Tibial artery (tissue), 4 donors: ENCODE data around the gene NUMB.

Experiments
- DNase-seq, 2 donors: peaks; one replicate each; pipeline ENCODE4 v3.0.0-alpha.2; 2019
- H3K27ac ChIP-seq, 2 donors: fragments of 200-600 bp; sonication (generic) in 1 of 2; 1 replicate in 1 of 2; 2 replicates in 1 of 2; pipeline ENCODE4 v1.5.1; 2018 to 2019; ENCODE audit warnings: mild to moderate bottlenecking in 1 of 2
- H3K27me3 ChIP-seq, 2 donors: fragments of 200-600 bp; sonication (generic) in 1 of 2; one replicate each; pipeline versions ENCODE4 v1.5.1 to v1.6.0; 2016 to 2019
- H3K36me3 ChIP-seq, 3 donors: fragments of 200-600 bp; sonication (generic) in 2 of 3; one replicate each; pipeline ENCODE4 v1.5.1; 2016 to 2019; ENCODE audit warnings: mild to moderate bottlenecking in 2 of 3
- H3K4me1 ChIP-seq, 4 donors: fragments of 200-600 bp; sonication (generic) in 2 of 4; 1 replicate in 3 of 4; 2 replicates in 1 of 4; pipeline ENCODE4 v1.5.1; 2016 to 2019
- H3K4me3 ChIP-seq, 2 donors: fragments of 200-600 bp; sonication (generic) in 1 of 2; 1 replicate in 1 of 2; 2 replicates in 1 of 2; pipeline ENCODE4 v1.5.1; 2018 to 2019; ENCODE audit warnings: mild to moderate bottlenecking in 2 of 2
- H3K9me3 ChIP-seq, 3 donors: fragments of 200-600 bp; sonication (generic) in 1 of 3; one replicate each; pipeline ENCODE4 v1.5.1; 2016 to 2019
- intact Hi-C: fragments of 100-400 bp; cut with DNase I; formaldehyde crosslinking; loops from one replicate; pipeline ENCODE4 v1.15.0; 2023; ENCODE audit warnings: low total_unique reads
- TF ChIP-seq, protein P1 (sequence below), 2 experiments: fragments of 200-600 bp in 1 of 2; fragments of 450-650 bp in 1 of 2; IDR thresholded peaks; one replicate each; pipeline ENCODE4 v1.5.1; 2017 to 2019; ENCODE audit warnings: antibody characterized with exemption in 2 of 2, mild to moderate bottlenecking in 1 of 2, moderate library complexity in 1 of 2

Gene NUMB

DNA sequence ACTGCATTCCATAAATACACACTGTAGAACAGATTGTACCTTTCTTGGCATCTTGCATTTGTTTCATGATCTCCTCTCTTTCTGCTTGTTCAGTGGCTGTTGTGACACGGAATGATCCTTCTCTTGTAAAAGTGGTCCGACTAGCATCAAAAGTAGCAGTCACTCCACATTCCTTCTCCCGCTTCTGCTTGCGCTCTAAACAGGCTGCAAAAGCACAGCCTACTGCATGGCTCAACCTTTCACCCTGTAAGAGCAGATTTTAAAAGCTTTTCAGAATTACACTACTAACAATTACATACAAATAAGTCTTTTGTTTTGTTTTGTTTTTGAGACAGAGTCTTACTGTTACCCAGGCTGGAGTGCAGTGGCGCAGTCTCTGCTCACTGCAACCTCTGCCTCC is 171.3 kb downstream of the NUMB start:
- no peak overlapping the region for H3K27ac ChIP-seq
- H3K4me3 ChIP-seq: no peak overlapping the region
- no peaks in the 10 kb centered on the region for H3K4me1 ChIP-seq
- DNase-seq: no peak
- intact Hi-C loops: no loop called here
- no peaks in the 10 kb centered on the region for H3K9me3 ChIP-seq
- TF ChIP-seq, protein P1, sequence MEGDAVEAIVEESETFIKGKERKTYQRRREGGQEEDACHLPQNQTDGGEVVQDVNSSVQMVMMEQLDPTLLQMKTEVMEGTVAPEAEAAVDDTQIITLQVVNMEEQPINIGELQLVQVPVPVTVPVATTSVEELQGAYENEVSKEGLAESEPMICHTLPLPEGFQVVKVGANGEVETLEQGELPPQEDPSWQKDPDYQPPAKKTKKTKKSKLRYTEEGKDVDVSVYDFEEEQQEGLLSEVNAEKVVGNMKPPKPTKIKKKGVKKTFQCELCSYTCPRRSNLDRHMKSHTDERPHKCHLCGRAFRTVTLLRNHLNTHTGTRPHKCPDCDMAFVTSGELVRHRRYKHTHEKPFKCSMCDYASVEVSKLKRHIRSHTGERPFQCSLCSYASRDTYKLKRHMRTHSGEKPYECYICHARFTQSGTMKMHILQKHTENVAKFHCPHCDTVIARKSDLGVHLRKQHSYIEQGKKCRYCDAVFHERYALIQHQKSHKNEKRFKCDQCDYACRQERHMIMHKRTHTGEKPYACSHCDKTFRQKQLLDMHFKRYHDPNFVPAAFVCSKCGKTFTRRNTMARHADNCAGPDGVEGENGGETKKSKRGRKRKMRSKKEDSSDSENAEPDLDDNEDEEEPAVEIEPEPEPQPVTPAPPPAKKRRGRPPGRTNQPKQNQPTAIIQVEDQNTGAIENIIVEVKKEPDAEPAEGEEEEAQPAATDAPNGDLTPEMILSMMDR (IDR thresholded peaks at IDR 0.05): no peak
- H3K36me3 ChIP-seq: peaks cover 33 to 69% (median 56%) of the 10 kb centered on the region in 3 donors
- H3K27me3 ChIP-seq: no peaks in the 10 kb centered on the region

DNA sequence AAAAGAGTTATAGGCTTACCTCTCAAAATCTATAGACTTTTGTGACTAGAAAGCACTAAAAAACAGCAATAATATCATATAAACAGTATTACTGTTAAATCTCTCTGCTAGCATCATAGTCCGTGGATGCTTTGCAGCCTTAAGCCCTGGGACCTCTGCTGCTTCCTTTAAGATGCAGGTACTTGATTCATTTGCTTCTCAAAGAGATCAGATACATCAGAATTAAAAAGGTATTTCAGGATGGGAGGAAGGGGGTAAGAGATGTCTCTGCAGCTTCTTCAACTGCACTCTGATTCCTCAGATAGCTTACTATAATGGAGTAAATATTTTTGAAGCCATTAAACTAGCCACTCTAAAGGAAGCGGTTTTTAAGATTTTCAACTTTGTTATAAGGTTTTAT is 171.7 kb downstream of the NUMB start:
- peaks cover 37 to 69% (median 56%) of the 10 kb centered on the region in 3 donors for H3K36me3 ChIP-seq
- no peak overlapping the region for H3K4me3 ChIP-seq
- TF ChIP-seq, protein P1 (IDR thresholded peaks at IDR 0.05): no peak
- no peaks in the 10 kb centered on the region for H3K9me3 ChIP-seq
- no peak for DNase-seq
- no peak overlapping the region for H3K27ac ChIP-seq
- intact Hi-C loops: no loop called here
- no peaks in the 10 kb centered on the region for H3K4me1 ChIP-seq
- no peaks in the 10 kb centered on the region for H3K27me3 ChIP-seq

DNA sequence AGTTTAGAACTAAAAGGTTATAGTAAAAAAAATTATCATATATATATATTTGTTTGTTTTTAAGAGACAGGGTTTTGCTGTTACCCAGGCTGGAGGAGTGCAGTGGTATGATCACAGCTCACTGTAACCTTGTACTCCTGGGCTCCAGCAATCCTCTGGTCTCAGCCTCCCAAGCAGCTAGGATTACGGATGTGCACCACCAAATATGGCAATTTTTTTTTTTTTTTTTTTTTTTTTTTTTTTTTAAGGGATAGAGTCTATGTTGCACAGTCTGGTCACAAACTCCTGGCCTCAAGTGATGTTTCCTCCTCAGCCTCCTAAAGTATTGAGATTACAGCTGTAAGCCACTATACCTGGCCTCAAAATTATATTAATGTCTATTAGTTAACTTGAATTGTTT is 172.4 kb downstream of the NUMB start:
- H3K27ac ChIP-seq: no peak overlapping the region
- peaks cover 40 to 69% (median 56%) of the 10 kb centered on the region in 3 donors for H3K36me3 ChIP-seq
- no peaks in the 10 kb centered on the region for H3K4me1 ChIP-seq
- DNase-seq: no peak
- no peaks in the 10 kb centered on the region for H3K27me3 ChIP-seq
- intact Hi-C loops: no loop called here
- TF ChIP-seq, protein P1 (IDR thresholded peaks at IDR 0.05): no peak
- no peaks in the 10 kb centered on the region for H3K9me3 ChIP-seq
- no peak overlapping the region for H3K4me3 ChIP-seq

DNA sequence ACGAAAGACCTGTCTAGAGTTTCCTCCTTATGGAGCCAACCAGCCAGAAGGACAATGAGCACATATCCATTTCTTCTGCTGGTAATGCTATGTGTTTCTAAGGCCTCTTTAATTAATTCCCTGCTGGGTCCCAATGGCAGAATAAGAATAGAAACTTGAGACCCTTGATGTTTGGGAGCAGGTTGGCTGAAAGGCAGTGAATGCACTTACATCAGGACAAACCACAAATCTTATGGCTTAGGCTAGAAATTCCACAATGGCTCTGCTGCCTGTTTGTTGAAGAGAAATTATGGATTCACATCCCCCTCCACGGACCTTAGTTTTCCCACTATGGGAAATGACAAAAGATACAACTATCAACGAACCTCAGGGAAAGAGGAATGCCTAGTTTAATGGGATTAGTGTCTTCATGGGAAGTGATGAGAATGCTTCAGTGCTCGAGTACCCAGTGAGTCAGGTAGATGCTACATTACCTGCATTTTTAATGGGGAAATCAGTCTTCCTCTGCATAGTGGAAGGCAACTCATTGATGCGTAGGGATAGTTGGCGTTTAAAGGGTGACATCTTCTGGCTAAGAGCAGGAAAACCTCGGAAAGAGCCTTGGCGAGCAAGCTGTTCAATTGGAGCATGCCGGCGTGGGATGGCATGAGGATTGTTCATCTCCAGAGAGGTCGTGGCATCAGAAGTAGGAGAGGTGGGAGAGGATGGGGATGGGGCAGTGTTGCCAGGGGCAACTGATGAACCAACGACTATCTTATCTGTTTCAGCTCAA is 174.6 kb downstream of the NUMB start:
- H3K27ac ChIP-seq: no peak overlapping the region
- no peaks in the 10 kb centered on the region for H3K9me3 ChIP-seq
- peaks cover 49 to 76% (median 71%) of the 10 kb centered on the region in 3 donors for H3K36me3 ChIP-seq
- no peaks in the 10 kb centered on the region for H3K4me1 ChIP-seq
- no peaks in the 10 kb centered on the region for H3K27me3 ChIP-seq
- intact Hi-C loops: no loop called here
- no peak for DNase-seq
- TF ChIP-seq, protein P1 (IDR thresholded peaks at IDR 0.05): no peak
- no peak overlapping the region for H3K4me3 ChIP-seq

DNA sequence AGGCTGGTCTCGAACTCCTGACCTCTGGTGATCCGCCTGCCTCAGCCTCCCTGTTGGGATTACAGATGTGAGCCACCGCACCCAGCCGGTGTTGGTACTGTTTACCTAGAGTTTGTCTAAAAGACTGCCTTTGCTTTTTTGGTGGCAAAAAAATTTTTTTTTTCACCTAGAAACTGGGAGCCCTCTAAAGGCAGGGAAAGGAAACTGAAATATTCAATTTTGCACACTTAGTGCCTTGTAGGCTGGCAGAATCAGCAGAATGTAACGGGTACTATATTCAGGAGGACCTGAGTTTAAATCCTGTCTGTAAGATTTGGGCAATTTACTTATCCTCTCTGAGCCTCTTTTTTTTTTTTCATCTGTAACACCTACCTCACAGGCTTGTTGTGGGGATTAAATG is 177.4 kb downstream of the NUMB start:
- TF ChIP-seq, protein P1 (IDR thresholded peaks at IDR 0.05): no peak
- DNase-seq: no peak
- peaks cover 61 to 93% (median 82%) of the 10 kb centered on the region in 3 donors for H3K36me3 ChIP-seq

More for the DNA sequence above, 177.4 kb downstream of the NUMB start:
- no peaks in the 10 kb centered on the region for H3K27me3 ChIP-seq
- no peak overlapping the region for H3K27ac ChIP-seq
- H3K9me3 ChIP-seq: no peaks in the 10 kb centered on the region
- intact Hi-C loops: no loop called here
- no peak overlapping the region for H3K4me3 ChIP-seq
- no peaks in the 10 kb centered on the region for H3K4me1 ChIP-seq
